Liver (tissue), 9 donors: Measurements from ENCODE around the gene ARFGAP3. TPM values are rescaled to one million over a fixed set of nuclear protein-coding genes. Genes with fewer than 3 reads are reported as not detected.

ENCODE experiments used
- DNase-seq: peaks from one replicate; pipeline ENCODE4 v3.0.0-alpha.2; 2017; ENCODE audit warnings: low spot score
- H3K27ac ChIP-seq, 2 donors: one replicate each; pipeline ENCODE4 v1.7.0; 2013; ENCODE audit warnings: inconsistent platforms in 2 of 2, low read length in 2 of 2, control low read depth in 1 of 2, low read depth in 1 of 2, mild to moderate bottlenecking in 1 of 2
- H3K27me3 ChIP-seq, 4 donors: one replicate each; pipeline versions ENCODE4 v1.6.1 to v1.7.0; 2013; ENCODE audit warnings: low read length in 3 of 4, inconsistent platforms in 1 of 4, mild to moderate bottlenecking in 1 of 4, moderate library complexity in 1 of 4; ENCODE audit not compliant: control insufficient read depth in 4 of 4, insufficient read depth in 4 of 4
- H3K36me3 ChIP-seq, 4 donors: one replicate each; pipeline versions ENCODE4 v1.6.1 to v1.7.0; 2013; ENCODE audit warnings: low read length in 3 of 4, mild to moderate bottlenecking in 3 of 4, low read depth in 1 of 4, moderate library complexity in 1 of 4; ENCODE audit not compliant: control insufficient read depth in 4 of 4, insufficient read depth in 3 of 4
- H3K4me1 ChIP-seq, 4 donors: one replicate each; pipeline versions ENCODE4 v1.6.1 to v1.7.0; 2013; ENCODE audit warnings: low read length in 3 of 4, mild to moderate bottlenecking in 3 of 4, moderate library complexity in 1 of 4; ENCODE audit not compliant: control insufficient read depth in 4 of 4, insufficient read depth in 4 of 4
- H3K4me3 ChIP-seq, 3 donors: one replicate each; pipeline versions ENCODE4 v1.6.1 to v1.7.0; 2013; ENCODE audit warnings: low read length in 3 of 3, control low read depth in 1 of 3, low read depth in 1 of 3, mild to moderate bottlenecking in 1 of 3
- H3K9ac ChIP-seq, 2 donors: one replicate each; pipeline ENCODE4 v1.7.0; 2013; ENCODE audit warnings: low read length in 2 of 2, mild to moderate bottlenecking in 2 of 2, moderate library complexity in 2 of 2, control low read depth in 1 of 2, low read depth in 1 of 2
- H3K9me3 ChIP-seq, 4 donors: one replicate each; pipeline versions ENCODE4 v1.6.1 to v1.7.0; 2013; ENCODE audit warnings: low read length in 3 of 4; ENCODE audit not compliant: control insufficient read depth in 4 of 4
- ATF3 ChIP-seq: IDR thresholded peaks from 2 replicates; pipeline ENCODE4 v1.6.1; 2016; ENCODE audit warnings: antibody characterized with exemption
- CTCF ChIP-seq: fragments of 150-350 bp; IDR thresholded peaks from 2 replicates; pipeline ENCODE4 v1.5.1; 2017; ENCODE audit warnings: improper control_type of control experiment, low read depth, low read length; ENCODE audit not compliant: missing input control
- EGR1 ChIP-seq, 2 donors: IDR thresholded peaks; 2 replicates each; pipeline ENCODE4 v1.6.1; 2016 to 2018; ENCODE audit warnings: antibody characterized with exemption in 2 of 2, low read depth in 2 of 2
- FOXA1 ChIP-seq: IDR thresholded peaks from 2 replicates; pipeline ENCODE4 v1.6.1; 2016; ENCODE audit warnings: antibody characterized with exemption
- GABPA ChIP-seq, 2 donors: IDR thresholded peaks in 1 of 2; conservative IDR thresholded peaks in 1 of 2; 2 replicates each; pipeline ENCODE4 v1.6.1; 2016; ENCODE audit warnings: antibody characterized with exemption in 2 of 2, mild to moderate bottlenecking in 1 of 2, moderate library complexity in 1 of 2
- HNF4A ChIP-seq, 2 donors: conservative IDR thresholded peaks; 2 replicates each; pipeline ENCODE4 v1.6.1; 2016; ENCODE audit warnings: antibody characterized with exemption in 2 of 2, mild to moderate bottlenecking in 2 of 2
- HNF4G ChIP-seq: IDR thresholded peaks from 2 replicates; pipeline ENCODE4 v1.6.1; 2016; ENCODE audit warnings: antibody characterized with exemption
- MAX ChIP-seq: IDR thresholded peaks from 2 replicates; pipeline ENCODE4 v1.6.1; 2016; ENCODE audit warnings: antibody characterized with exemption
- NR2F2 ChIP-seq: IDR thresholded peaks from 2 replicates; pipeline ENCODE4 v1.6.1; 2016; ENCODE audit warnings: antibody characterized with exemption
- RAD21 ChIP-seq, 2 donors: IDR thresholded peaks; 2 replicates each; pipeline ENCODE4 v1.6.1; 2016; ENCODE audit warnings: antibody characterized with exemption in 2 of 2, mild to moderate bottlenecking in 2 of 2
- REST ChIP-seq: IDR thresholded peaks from 2 replicates; pipeline ENCODE4 v1.6.1; 2016; ENCODE audit warnings: antibody characterized with exemption, mild to moderate bottlenecking
- RXRA ChIP-seq, 2 donors: IDR thresholded peaks; 2 replicates each; pipeline ENCODE4 v1.6.1; 2017 to 2018; ENCODE audit warnings: antibody characterized with exemption in 2 of 2, mild to moderate bottlenecking in 1 of 2
- SP1 ChIP-seq: IDR thresholded peaks from 2 replicates; pipeline ENCODE4 v1.6.1; 2018; ENCODE audit warnings: antibody characterized with exemption, mild to moderate bottlenecking
- TAF1 ChIP-seq: conservative IDR thresholded peaks from 2 replicates; pipeline ENCODE4 v1.6.1; 2016; ENCODE audit warnings: antibody characterized with exemption, mild to moderate bottlenecking
- YY1 ChIP-seq: IDR thresholded peaks from 2 replicates; pipeline ENCODE4 v1.6.1; 2016; ENCODE audit warnings: antibody characterized with exemption, mild to moderate bottlenecking
- ZBTB33 ChIP-seq: IDR thresholded peaks from 2 replicates; pipeline ENCODE4 v1.6.1; 2016; ENCODE audit warnings: antibody characterized with exemption
- WGBS: extraction: QIAGEN DNeasy Blood & Tissue Kit; methylation state at CpG from one replicate; pipeline ENCODE4 v1.1.7; 2013; 5-methylcytosine and 5-hydroxymethylcytosine counted together
- polyA plus RNA-seq, 2 donors: library from polyadenylated mRNA; stranded (reverse) in 1 of 2; unstranded in 1 of 2; fragments of 200-250 nt in 1 of 2; fragments of >200 nt in 1 of 2; fragmentation: Nextera tagmentation in 1 of 2; extraction: Ambion mirVana in 1 of 2; gene quantifications; one replicate each; pipeline versions ENCODE4 v1.2.1 to v1.2.3, GENCODE V29; 2013 to 2015
- total RNA-seq, 2 donors: library from RNA; depleted of rRNA; stranded (reverse); fragments of >200 nt; gene quantifications; one replicate each; pipeline ENCODE4 v1.2.3, GENCODE V29; 2014
- donor health status: healthy.
- donor health status: healthy.
- donor health status: healthy.
- donor health status: healthy.
- donor health status: healthy.

The ARFGAP3 gene
- total and polyA plus RNA-seq, 4 donors, result 18.2 to 55.1 (median 27.5) TPM

GRCh38 chr22:42869888-42870480, 12.9 kb upstream of the ARFGAP3 start:
- peaks cover 0 to 17% (median 8%) of the 10 kb centered on the region in 4 donors for H3K4me1 ChIP-seq
- 93% methylated on average over 33 of the region's 33 CpGs for WGBS
- no peaks in the 10 kb centered on the region for H3K9me3 ChIP-seq
- H3K27ac ChIP-seq, result no peak overlapping the region
- H3K4me3 ChIP-seq, result no peak overlapping the region
- TF ChIP-seq MAX (no peak), REST (no peak), CTCF (no peak), ATF3 (no peak), SP1 (no peak)
- DNase-seq, result no peak
- no peaks in the 10 kb centered on the region for H3K27me3 ChIP-seq
- H3K36me3 ChIP-seq, result peaks cover 8 to 33% (median 17%) of the 10 kb centered on the region in 4 donors
- no peak overlapping the region for H3K9ac ChIP-seq

- no peaks in the 10 kb centered on the region for H3K27me3 ChIP-seq
- WGBS, result 90% methylated on average over 8 of the region's 8 CpGs
- H3K36me3 ChIP-seq, result peaks cover 8 to 33% (median 17%) of the 10 kb centered on the region in 4 donors
- no peak for DNase-seq
- no peak for TF ChIP-seq NR2F2
- no peak for TF ChIP-seq ZBTB33
- no peak for TF ChIP-seq FOXA1
- no peak for TF ChIP-seq YY1
- TF ChIP-seq HNF4A (conservative IDR thresholded peaks at IDR 0.05), result no peak
- TF ChIP-seq GABPA (IDR thresholded peaks at IDR 0.05 in 1 of 2, conservative IDR thresholded peaks at IDR 0.05 in 1 of 2), result no peak
- no peak for TF ChIP-seq CTCF
- no peak for TF ChIP-seq TAF1
- TF ChIP-seq REST, result no peak
- no peak for TF ChIP-seq EGR1 (IDR thresholded peaks at IDR 0.05; ENCODE audit: low read depth in 2 of 2)
- no peak for TF ChIP-seq RAD21 (IDR thresholded peaks at IDR 0.05)
- TF ChIP-seq SP1, result no peak
- no peak for TF ChIP-seq MAX
- TF ChIP-seq HNF4G, result no peak
- no peak for TF ChIP-seq RXRA (IDR thresholded peaks at IDR 0.05)
- H3K27ac ChIP-seq, result no peak overlapping the region
- no peaks in the 10 kb centered on the region for H3K9me3 ChIP-seq
- no peak overlapping the region for H3K4me3 ChIP-seq
- no peak overlapping the region for H3K9ac ChIP-seq
- H3K4me1 ChIP-seq, result peaks cover 0 to 17% (median 8%) of the 10 kb centered on the region in 4 donors
Measured at GRCh38 chr22:42869463-42869862, 12.4 kb upstream of the ARFGAP3 start.
